Measurements from ENCODE around the gene CCDC191.

DNA sequence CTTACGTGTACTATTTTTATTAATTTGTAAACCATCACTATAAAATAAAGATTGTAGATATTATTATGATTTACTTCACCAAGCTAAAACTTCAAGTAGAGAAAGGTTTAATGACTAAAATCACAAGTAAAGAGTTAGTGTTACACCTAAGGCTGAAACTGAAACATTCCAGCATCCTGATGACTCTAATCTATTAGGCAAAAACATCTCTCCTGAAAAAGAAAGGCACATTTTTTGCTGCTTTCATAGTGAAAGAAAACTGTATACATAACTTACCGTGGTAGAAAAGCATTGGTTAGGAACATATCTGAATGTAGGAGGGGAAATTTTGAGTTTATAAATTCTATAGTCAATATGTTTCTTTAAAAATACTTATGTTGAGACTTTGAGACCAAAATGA is 35.4 kb downstream of the CCDC191 start:
- TF ChIP-seq, protein P1, sequence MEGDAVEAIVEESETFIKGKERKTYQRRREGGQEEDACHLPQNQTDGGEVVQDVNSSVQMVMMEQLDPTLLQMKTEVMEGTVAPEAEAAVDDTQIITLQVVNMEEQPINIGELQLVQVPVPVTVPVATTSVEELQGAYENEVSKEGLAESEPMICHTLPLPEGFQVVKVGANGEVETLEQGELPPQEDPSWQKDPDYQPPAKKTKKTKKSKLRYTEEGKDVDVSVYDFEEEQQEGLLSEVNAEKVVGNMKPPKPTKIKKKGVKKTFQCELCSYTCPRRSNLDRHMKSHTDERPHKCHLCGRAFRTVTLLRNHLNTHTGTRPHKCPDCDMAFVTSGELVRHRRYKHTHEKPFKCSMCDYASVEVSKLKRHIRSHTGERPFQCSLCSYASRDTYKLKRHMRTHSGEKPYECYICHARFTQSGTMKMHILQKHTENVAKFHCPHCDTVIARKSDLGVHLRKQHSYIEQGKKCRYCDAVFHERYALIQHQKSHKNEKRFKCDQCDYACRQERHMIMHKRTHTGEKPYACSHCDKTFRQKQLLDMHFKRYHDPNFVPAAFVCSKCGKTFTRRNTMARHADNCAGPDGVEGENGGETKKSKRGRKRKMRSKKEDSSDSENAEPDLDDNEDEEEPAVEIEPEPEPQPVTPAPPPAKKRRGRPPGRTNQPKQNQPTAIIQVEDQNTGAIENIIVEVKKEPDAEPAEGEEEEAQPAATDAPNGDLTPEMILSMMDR (IDR thresholded peaks at IDR 0.05 in 8 of 11, conservative IDR thresholded peaks at IDR 0.05 in 3 of 11): no peak
- no peak for TF ChIP-seq POLR2A (IDR thresholded peaks at IDR 0.05)
